Measurements from ENCODE around the gene SYNE3.

SYNE3 gene

DNA sequence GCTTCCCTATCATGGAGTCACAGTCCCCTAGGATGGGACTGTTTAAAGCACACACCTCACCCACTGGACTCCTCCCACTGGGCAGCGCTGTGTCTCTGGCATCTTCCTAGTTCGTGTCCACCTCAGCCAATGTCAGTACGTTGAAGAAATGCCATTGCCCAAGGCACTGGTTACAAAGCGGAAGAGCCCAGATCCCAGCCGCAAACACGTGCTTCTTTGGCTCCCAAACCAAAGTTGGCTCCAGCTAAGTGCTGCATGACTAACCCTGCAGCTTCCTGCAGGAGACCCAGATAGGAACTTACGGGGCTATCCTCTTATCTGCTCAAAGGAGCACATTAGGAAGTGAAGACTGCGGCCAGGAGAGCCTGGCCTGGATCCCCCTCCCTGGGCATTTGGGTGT, 9.3 kb downstream of the SYNE3 start:
- DNase-seq (ENCODE audit: low read depth in 2 of 2): no peak

DNA sequence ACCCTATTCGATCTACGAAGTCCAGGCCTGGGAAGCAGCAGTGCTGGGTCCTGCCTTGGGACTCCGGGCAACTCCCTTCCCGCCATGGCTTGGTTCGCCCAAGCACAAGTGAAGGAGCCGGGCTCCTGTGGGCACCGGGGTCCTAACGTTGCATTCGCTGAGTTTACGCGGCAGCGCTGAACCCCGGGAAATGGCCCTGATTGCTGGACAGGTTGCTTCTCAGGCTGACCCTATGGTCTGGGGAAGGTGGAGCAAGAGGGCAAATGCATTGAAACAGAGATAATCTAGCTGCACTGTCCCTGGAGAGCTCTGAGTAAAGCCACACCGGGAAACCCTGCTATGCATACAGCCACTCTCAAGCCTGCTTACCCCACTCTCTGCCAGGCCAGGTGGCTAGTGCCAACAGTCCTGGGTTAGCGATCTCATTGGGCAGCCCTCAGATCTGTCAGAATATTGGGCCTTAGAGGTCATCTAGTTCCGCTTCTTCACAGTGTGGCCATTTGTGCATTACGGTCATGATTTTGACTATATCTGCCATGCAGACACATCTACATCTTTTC, 11.3 kb downstream of the SYNE3 start:
- DNase-seq (ENCODE audit: low read depth in 2 of 2): no peak

DNA sequence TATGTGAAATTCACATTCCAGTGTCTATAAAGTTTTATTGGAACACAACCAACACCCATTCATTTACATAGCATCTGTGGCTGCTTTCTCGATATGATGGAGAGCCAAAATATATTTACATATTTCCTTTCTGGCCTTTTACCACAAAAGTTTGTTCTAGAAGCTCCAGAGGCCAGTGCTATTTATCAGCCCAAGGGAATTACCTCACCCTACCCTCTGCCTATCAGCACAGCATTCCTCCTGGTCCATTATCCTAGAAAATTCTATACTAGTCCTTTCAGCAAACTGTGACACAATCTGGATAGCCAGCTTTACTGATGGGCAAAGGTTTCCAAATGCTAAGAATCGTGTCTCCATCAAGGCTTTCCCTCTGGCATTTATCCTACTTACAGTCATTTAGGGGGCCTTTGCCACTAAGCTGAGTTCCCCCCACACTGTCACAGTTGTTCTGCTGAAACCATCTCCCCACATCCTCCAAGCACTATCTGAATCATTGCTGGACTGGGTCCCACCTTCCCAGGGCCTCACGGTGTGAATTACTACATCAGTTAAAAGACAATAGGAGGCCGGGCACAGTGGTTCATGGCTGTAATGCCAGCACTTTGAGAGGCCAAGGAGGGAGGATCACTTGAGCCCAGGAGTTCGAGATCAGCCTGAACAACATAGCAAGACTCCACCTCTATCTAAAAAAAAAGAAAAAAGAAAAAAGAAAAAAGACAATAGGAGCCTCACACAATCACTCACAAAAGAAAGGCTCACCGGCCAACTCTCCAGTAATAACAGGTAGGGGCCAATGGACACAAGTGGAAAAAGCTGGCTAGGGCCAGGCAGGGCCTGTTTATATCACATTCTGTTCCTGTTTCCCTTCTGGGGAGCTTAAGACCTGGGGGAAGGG, 12.1 kb downstream of the SYNE3 start:
- no peak for DNase-seq (ENCODE audit: low read depth in 2 of 2)

DNA sequence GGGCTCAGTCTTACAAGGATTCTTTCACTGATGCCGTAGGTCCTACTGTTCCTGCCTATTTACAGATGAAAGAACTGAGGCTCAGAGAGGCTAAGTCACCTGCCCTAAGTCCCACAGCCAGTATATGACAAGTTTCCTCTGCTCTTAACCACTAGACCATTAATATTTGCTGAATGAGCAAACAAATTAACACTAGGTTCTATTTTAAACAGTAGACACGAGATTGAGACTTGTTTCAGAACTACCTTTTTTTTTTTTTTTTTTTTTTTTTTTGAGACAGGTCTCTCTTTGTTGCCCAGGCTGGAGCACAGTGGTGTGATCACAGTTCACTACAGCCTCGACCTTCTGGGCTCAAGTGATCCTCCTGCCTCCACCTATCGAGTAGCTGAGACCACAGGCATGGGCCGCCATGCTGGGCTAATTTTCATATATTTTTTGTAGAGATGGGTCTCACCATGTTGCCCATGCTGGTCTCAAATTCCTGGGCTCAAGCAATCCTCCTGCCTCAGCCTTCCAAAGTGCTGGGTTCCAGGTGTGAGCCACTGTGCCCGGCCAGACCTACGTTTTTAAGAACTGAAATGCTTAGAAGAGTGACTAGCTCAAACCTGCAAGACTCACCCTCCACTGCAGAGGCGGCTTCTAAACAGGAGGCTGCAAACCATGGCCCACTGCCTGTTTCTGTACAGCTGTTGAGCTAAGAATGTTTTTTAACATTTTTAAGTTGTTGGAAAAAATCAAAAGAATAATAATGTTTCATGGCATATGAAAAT, 12.9 kb downstream of the SYNE3 start:
- no peak for DNase-seq (ENCODE audit: low read depth in 2 of 2)

DNA sequence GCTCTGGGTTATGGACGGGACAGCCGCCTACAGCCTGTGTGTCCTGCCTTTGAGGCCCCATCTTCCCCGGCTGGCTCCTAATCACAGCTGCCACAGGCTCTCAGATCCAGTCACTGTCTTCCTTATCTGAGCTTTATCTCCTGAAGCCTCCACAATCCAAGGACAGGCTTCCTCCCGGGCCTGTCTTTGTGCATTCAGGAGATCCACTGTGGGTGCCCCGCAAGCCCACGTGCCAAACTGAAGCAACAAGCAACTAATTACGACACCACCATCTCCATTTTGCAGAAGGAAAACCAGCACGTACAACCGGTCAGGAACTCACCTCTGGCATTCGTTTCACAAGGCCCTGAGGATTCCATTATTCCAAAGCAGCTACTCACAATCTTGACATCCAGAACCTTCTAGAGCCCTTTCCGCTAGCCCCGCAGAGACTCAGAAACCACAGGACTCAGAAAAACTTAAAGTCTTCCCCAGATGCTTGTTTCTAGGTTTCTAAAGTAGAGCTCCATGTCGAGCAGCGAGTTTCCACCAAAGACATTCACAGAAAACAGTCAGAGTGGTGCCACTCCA, 14.0 kb downstream of the SYNE3 start:
- no peak for DNase-seq (ENCODE audit: low read depth in 2 of 2)

DNA sequence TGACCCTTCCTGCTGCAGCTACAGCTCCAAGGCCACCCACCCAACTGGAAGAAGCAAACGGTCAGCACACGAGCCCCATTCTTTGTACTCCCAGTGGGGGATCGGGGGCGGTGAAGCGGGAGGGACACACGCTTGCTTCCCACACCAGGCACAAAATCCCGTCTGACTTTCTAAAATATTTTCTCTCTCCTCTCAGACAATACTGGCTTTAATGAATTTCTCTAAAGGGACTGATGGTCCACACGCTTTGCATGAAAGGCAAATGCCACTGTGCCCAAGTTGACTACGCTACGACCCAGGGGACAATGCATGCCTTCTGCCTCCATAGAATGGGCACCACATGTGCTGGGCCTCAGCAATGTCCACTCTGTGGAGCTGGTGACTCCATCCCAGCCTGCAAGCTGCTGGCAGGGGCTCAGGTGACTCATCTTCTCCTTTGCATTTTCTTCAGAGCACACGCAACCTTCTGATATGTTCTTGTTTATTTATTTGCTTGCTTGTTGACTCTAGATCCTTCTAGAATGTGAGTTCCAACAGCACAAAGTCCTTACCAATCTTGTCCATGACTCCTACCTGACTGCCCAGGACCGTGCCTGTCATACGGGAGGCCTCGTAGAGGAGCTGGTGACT, 15.6 kb downstream of the SYNE3 start:
- no peak for DNase-seq (ENCODE audit: low read depth in 2 of 2)

DNA sequence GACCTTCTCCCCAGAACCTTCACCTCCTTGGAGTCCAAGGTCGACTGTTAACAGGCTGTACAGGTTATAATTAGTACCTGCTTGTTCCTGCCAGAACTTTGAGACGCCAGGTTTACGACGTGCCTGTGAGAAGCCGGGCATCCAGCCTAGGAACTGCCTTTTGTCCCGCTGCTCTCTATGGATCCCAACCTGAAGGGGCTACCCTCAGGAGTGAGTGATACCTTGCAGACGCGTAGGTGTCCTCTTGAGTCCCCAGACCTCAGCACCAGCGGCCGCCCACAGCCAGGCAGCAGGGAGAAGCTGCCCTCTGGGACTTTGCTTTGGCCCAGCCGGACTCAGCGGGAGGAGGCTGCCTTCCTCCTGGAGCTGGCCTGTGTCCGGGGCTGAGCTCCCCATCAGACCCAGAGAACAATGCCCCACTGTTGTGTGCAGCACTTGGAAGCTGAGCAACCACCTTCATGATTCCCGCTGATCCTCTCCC, 16.2 kb downstream of the SYNE3 start:
- no peak for DNase-seq (ENCODE audit: low read depth in 2 of 2)

DNA sequence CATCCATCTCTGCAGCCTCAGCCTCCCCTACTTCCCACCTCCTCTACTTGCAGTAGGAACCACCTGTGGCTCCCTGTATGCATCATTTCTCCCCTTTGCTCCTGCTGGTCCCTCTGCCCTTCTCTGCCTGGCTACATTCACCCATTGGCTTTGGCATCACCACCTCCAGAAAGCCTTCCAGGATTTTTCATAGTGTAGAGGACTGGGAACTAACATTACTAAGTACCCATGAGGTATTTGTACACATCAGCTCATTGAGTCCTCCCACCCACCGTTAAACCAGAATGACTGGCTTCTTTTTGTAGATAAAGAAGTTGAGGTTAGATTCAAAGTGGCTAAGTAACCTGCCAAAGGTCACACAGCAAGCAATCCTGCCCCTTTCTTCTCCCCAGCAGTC, 17.1 kb downstream of the SYNE3 start:
- DNase-seq (ENCODE audit: low read depth in 2 of 2): no peak

DNA sequence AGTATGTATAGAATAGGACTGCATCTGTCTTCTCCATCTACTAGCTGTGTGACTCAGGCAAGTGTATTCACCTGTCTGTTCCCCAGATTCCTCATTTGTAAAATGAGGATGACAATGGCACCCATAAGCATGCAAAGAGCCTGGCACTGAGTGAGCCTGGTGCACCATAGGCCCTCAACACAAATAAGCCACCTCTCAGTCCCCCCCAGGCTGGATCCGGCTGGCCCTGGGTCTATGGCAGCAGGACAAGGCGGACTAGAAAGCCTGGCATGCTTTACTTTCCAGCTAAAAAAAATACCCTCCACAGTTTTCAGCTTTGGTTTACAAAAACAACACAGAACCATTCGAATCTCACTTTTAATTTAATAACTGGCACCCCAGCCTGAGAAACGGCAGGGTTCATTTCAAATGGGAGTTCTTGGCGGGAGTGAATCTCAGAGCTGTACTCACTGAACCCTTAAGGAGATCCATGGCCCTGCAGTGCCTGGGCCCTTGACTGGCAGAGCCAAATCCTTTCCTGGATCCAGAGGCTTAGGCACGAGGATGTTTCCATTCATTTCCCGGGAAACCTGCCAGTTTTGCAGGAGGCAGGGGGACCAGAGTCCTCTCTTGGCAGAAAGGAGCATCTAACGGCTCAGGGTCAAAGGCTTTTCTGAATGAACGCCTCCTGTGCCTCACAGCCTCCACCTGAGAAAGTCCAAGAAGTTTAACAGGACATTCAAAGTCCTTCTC, 17.7 kb downstream of the SYNE3 start:
- no peak for DNase-seq (ENCODE audit: low read depth in 2 of 2)

DNA sequence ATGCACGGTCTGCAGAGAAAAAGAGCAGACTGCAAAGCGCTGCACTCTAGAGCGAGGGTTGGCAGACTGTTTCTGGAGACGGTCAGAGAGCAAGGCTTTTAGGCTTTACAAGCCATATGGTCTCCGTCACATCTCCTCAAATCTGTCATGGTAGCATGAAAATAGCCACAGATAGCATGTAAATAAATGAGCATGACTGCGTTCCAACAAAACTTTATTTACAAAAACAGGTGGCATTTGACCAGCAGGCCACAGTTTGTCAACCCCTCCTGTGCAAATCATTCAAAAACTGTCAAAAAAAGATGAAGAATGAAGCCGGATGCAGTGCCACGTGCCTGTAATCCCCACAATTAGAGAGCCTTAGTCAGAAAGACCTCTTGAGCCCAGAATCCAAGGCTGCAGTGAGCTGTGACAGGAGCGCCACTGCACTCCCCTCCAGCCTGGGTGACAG, 18.9 kb downstream of the SYNE3 start:
- DNase-seq (ENCODE audit: low read depth in 2 of 2): no peak

DNA sequence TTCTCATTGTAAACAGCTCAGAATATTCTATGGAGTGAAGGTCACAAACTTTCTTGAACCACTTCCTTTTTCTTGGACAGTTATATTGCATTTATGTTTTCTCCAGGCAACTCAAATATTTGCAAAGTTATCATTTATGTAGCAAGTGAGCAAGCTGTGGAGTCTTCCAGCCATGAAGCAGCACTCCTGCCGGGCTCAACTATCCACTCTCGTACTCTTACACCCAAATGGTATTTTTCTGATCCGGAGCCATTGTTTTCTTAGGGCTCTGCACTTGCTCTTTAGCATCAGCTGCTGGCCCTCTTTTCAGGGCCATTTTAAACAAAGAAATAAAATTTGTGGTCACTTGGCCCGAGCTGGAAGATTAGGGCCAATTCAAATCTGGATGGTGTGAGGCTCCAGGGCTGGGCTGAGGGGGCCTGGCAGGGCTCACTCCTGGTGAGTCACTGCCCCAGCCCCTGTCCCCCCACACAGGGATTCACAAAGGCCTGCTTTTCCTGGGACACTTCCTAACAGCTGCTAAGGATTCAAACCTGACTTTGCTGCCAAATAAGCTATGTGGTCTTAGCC, 19.7 kb downstream of the SYNE3 start:
- no peak for DNase-seq (ENCODE audit: low read depth in 2 of 2)

DNA sequence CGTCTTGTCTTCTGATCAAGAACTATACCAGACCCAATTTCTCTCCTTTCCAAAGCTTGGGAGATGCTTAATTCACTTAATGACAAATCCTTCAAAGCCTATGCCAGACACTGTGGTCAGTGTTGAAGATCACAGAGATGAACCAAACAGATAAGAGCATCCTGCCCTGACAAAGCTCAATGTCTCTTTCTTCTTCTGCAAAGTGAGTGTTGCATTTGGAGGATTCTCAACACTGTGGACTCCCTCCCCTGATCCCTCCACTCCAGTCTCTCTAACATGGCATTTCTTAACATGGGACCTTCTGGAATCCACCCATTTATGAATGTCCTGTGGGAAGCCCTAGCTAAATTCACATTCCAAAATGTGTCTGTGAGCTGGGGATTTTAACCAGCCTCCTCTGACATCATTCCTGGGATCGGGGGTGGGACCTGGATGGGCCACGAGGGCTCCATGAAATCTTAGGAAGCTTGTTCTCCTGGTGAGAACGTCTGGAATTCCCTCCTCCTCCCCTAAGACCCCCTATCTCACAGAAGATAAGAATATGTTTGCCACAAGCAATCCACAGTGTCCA, 20.3 kb downstream of the SYNE3 start:
- DNase-seq (ENCODE audit: low read depth in 2 of 2): no peak

DNA sequence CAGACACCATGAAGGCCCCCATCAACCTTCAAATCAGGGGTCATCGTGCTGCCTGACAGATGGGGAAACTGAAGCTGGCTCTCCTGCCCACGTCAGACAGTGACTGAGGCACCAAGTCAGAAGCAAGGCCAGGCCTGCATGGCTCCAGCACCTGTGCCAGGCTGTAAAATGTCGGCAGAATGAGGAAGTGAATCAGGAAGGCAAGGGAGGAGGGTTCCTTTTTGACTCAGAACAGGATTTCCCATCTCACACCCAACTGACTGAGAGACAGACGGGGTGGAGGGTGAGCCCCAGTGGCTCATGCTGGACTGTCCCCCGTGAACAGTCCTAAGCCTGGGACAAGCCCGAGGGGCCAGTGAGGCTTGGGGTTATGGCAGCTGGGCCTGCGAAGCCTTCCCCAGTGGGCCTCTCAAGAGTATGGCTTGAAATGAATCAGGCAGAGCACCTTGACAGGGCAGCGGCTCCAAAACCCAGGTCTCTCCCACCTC, 20.9 kb downstream of the SYNE3 start:
- DNase-seq (ENCODE audit: low read depth in 2 of 2): no peak

DNA sequence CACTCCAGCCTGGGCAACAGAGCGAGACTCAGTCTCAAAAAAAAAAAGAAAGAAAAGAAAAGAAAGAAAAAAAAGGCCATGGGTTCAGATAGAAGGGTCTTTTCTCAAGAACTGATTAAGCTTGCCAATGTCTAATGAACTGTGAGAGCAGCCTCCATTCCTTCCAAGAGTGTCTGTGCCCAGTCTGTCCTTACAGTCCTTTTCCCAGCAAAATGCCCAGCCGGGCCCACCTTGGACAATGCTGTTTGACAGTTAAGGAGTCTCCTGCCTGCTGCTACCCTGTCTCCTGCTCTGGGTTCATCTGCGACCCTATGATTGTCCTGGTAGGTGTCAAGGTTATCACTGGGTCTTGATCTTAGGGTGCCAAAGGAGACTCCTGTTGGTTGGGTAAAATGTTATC, 21.4 kb downstream of the SYNE3 start:
- no peak for DNase-seq (ENCODE audit: low read depth in 2 of 2)

DNA sequence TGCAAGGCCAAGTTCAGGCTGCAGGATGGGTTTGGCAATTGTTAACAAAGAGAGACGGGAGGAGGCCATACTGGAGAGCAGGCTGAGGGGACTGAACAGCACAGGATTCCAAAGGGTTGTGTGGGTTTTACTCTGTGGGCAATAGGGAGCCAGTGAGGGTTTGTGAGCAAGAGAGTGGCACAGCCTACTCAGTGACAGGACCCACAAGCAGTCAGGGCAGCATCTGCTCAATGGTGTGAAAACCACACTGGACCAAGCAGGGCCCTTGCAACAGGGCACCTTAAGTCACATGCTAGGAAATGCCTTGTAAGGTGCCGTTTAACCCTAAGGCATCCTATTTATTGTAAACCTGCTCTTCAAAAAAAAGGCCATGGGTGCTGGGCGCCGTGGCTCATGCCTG, 22.0 kb downstream of the SYNE3 start:
- DNase-seq (ENCODE audit: low read depth in 2 of 2): no peak

DNA sequence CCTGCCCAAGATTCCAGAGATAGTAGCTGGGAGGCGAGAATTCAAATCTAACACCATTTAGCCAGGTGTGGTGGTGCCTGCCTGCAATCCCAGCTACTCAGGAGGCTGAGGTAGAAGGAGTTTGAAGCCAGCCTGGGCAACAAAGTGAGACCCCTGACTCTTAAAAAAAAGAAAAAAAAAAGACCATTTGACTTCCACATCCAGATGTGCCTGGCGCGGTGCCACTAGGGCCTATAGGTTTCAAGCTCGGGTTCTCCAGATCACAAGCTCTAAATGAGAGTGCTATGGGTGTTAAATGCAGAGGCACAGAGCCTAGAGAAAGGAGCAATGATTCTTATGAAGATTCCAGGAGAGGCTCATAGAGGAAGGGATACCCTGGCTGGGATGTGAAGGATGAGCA, 22.5 kb downstream of the SYNE3 start:
- DNase-seq (ENCODE audit: low read depth in 2 of 2): no peak

DNA sequence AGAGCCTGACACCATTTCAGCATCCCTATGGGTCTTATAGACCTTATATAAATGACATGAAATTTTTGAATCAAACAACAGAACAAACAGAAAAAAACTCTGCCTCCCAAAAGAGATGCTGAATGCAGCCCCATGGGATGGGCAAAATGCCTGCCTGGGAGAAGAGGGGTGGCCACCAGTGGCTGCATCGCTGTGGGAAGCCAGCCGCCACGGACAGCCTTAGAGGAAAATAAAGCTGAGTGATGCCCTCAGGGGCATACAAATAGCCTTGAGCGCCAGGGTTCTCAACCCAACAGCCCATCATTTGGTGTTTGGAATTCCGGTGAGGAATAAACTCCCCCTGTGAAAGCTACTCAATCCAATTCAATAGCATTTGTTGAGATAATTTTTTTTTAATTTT, 22.9 kb downstream of the SYNE3 start:
- no peak for DNase-seq (ENCODE audit: low read depth in 2 of 2)

DNA sequence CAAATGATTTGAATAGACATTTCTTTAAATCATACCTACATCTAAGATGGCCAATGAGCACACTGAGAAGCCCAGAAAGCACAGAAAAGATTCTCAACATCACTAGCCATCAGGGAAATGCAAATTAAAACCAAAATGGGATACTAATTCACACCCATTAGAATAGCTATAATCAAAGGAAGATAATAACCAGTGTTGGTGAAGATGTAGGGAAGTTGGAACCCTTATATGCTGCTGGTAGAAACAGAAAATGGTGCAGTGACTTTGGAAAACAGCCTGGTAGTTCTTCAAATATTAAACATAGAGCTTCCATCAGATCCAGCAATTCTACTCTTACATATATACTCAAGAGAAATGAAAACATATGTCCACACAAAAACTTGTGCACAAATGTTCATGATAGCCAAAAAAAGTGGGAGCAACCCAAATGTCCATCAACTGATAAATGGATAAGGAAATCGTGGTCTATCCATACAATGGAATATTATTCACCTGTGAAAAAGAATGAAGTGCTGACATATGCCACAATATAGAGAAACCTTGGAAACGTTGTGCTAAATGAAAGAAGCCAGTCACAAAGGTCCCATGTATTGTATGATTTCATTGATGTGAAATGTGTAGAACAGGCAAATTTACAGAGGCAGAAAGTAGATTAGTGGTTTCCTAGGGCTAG, 24.4 kb downstream of the SYNE3 start:
- DNase-seq (ENCODE audit: low read depth in 2 of 2): no peak

DNA sequence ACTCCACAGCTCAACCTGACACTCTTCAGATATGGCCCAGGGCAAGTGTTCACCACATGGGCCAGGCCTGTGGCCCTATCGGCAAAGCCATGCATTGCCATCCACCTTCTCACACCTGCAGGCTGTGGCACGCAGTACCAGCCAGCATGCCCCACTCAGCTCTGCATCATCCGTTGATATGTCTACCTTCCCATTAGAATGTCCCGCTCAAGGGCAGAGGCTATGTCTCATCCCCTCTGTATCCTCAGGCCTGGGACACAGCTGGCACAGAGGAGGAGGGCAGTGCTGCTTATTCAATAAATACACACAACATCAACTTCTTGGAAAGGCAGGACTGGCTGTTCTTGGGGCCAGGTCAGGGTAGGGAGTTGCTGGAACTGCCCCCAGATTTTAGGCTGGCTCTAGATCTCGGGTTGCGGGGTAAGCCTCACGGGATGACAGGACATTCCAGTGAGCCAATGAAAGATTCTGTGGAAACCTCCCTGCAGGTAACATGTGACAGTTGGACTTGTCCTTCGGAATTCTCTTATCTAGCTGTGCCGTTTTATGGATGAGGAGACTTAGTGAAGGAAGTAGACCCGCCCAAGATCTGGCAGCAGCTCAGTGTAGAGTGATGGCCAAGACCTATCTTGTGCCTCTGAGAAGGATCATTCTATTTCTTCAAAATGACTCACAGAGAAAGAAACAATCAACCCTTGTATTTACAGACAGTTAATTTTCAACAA, 25.6 kb downstream of the SYNE3 start:
- DNase-seq (ENCODE audit: low read depth in 2 of 2): no peak
